TTC549 (cell line): ENCODE data around the gene RAMAC.
"Not testable (repeated sequence)": the region's sequence is repeated elsewhere in the genome, so short reads cannot be mapped to it uniquely, and the experiment has no call there.

Experiments
- FAIRE-seq: peaks from 2 replicates; lab custom pipeline; 2012; peaks lifted over from hg19 to GRCh38; lab: Jason Lieb, UNC

Gene RAMAC

GRCh38 chr15:82968066-82968465 is 17.9 kb upstream of the RAMAC start:
- no peak for FAIRE-seq

- FAIRE-seq: no peak
Measured at GRCh38 chr15:82969353-82969752, 16.7 kb upstream of the RAMAC start.

- no peak for FAIRE-seq
Measured at GRCh38 chr15:82970078-82970686, 15.8 kb upstream of the RAMAC start.

GRCh38 chr15:82970696-82971095 is 15.3 kb upstream of the RAMAC start:
- FAIRE-seq: no peak

GRCh38 chr15:82971218-82971984 is 14.6 kb upstream of the RAMAC start:
- FAIRE-seq: no peak

GRCh38 chr15:82972990-82973389 is 13.0 kb upstream of the RAMAC start:
- FAIRE-seq: no peak

GRCh38 chr15:82977076-82977475 is 8.9 kb upstream of the RAMAC start:
- FAIRE-seq: no peak

GRCh38 chr15:82978438-82978837 is 7.6 kb upstream of the RAMAC start:
- FAIRE-seq: no peak

GRCh38 chr15:82979726-82980125 is 6.3 kb upstream of the RAMAC start:
- no peak for FAIRE-seq

GRCh38 chr15:82980981-82981380 is 5.0 kb upstream of the RAMAC start:
- FAIRE-seq: no peak

GRCh38 chr15:82986442-82986780 is 401 bp downstream of the RAMAC start:
- FAIRE-seq: no peak

- no peak for FAIRE-seq
Measured at GRCh38 chr15:82992436-82992998, 6.5 kb downstream of the RAMAC start.

GRCh38 chr15:82993144-82993543 is 7.1 kb downstream of the RAMAC start:
- no peak for FAIRE-seq

- no peak for FAIRE-seq
Measured at GRCh38 chr15:82995076-82995475, 9.1 kb downstream of the RAMAC start.

GRCh38 chr15:82995938-82996337 is 9.9 kb downstream of the RAMAC start:
- FAIRE-seq: no peak

GRCh38 chr15:82999426-82999825 is 13.4 kb downstream of the RAMAC start:
- FAIRE-seq: no peak

GRCh38 chr15:82999905-83000671 is 14.1 kb downstream of the RAMAC start:
- FAIRE-seq: peak; percentile 61

GRCh38 chr15:83000672-83001031 is 14.6 kb downstream of the RAMAC start:
- FAIRE-seq: not testable (repeated sequence)

- FAIRE-seq: no peak
Measured at GRCh38 chr15:83010709-83011270, 24.8 kb downstream of the RAMAC start.

GRCh38 chr15:83011271-83012075 is 25.5 kb downstream of the RAMAC start, which contains the start of gene C15orf40:
Gene C15orf40 (minus strand): TSS chr15:83011639. CDS start chr15:83011607, 32 bp downstream.
- no peak for FAIRE-seq

- no peak for FAIRE-seq
Measured at GRCh38 chr15:83012076-83012426, 26.0 kb downstream of the RAMAC start.

- no peak for FAIRE-seq
Measured at GRCh38 chr15:83012636-83013035, 26.6 kb downstream of the RAMAC start.
